Endodermal cell (in vitro differentiated cells): ENCODE data around the gene ZNF384. TPM values are rescaled to one million over a fixed set of nuclear protein-coding genes. Genes with fewer than 3 reads are reported as not detected.

Experiments used
- DNase-seq: peaks from one replicate; pipeline ENCODE4 v3.0.0-alpha.2; 2017
- H3K27ac ChIP-seq: 2 replicates; pipeline ENCODE4 v1.5.1; 2013; ENCODE audit warnings: mild to moderate bottlenecking, low read depth, low read length, moderate library complexity
- H3K27me3 ChIP-seq: 2 replicates; pipeline ENCODE4 v1.6.1; 2013; ENCODE audit warnings: mild to moderate bottlenecking, low read length, moderate library complexity; ENCODE audit not compliant: insufficient read depth, control insufficient read depth, poor library complexity, severe bottlenecking
- H3K36me3 ChIP-seq: 2 replicates; pipeline ENCODE4 v1.7.0; 2013; ENCODE audit warnings: mild to moderate bottlenecking, low read length, moderate library complexity; ENCODE audit not compliant: control insufficient read depth, insufficient read depth
- H3K4me1 ChIP-seq: one replicate; pipeline ENCODE4 v1.7.0; 2013; ENCODE audit warnings: low read length; ENCODE audit not compliant: control insufficient read depth, insufficient read depth
- H3K4me3 ChIP-seq: 2 replicates; pipeline ENCODE4 v1.5.1; 2013; ENCODE audit warnings: mild to moderate bottlenecking, low read length, moderate library complexity
- H3K9ac ChIP-seq: 2 replicates; pipeline ENCODE4 v1.6.1; 2013; ENCODE audit warnings: mild to moderate bottlenecking, low read length, moderate library complexity; ENCODE audit not compliant: poor library complexity, severe bottlenecking; ENCODE audit errors: extremely low read depth
- H3K9me3 ChIP-seq: 2 replicates; pipeline ENCODE4 v1.6.1; 2013; ENCODE audit warnings: mild to moderate bottlenecking, low read length, moderate library complexity; ENCODE audit not compliant: control insufficient read depth
- H3K27ac Mint-ChIP-seq: 2 replicates; pipeline ENCODE4 v1.8.0; 2020; ENCODE audit warnings: mixed read lengths
- H3K27me3 Mint-ChIP-seq: 2 replicates; pipeline ENCODE4 v1.8.0; 2021; ENCODE audit warnings: mild to moderate bottlenecking, mixed read lengths; ENCODE audit not compliant: insufficient read depth
- H3K36me3 Mint-ChIP-seq: 2 replicates; pipeline ENCODE4 v1.8.0; 2020; ENCODE audit warnings: low read depth, mixed read lengths
- H3K4me1 Mint-ChIP-seq: 2 replicates; pipeline ENCODE4 v1.8.0; 2020; ENCODE audit warnings: mixed read lengths
- H3K4me3 Mint-ChIP-seq: 2 replicates; pipeline ENCODE4 v1.8.0; 2020; ENCODE audit warnings: mild to moderate bottlenecking, moderate library complexity, mixed read lengths
- H3K9me3 Mint-ChIP-seq: 2 replicates; pipeline ENCODE4 v1.8.0; 2020; ENCODE audit warnings: mild to moderate bottlenecking, mixed read lengths
- WGBS, 2 experiments: methylation state at CpG; one replicate each; pipeline versions ENCODE4 v1.1.5 to v1.1.7; 2013; ENCODE audit warnings: missing lambda C conversion rate in 2 of 2, mixed read lengths in 1 of 2; ENCODE audit not compliant: insufficient coverage in 1 of 2, insufficient read length in 1 of 2; 5-methylcytosine and 5-hydroxymethylcytosine counted together
- total RNA-seq, 2 donors: library from RNA; stranded (reverse); fragmentation: NEBNext Ultra II Directional in 1 of 2; extraction: Animal tissue kit (Norgen Biotek cat#: 25700) in 1 of 2; gene quantifications; 2 replicates in 1 of 2; 3 replicates in 1 of 2; pipeline ENCODE4 v1.2.1, GENCODE V29; 2021
- TF ChIP-seq, protein P1 (sequence below): fragments of 200-600 bp; sonication (generic); conservative IDR thresholded peaks from 2 replicates; pipeline ENCODE4 v1.5.0; 2021; ENCODE audit warnings: antibody characterized with exemption, mild to moderate bottlenecking

Gene ZNF384
- total RNA-seq, 2 donors from 2014 or later = 74.4 to 146 TPM

DNA sequence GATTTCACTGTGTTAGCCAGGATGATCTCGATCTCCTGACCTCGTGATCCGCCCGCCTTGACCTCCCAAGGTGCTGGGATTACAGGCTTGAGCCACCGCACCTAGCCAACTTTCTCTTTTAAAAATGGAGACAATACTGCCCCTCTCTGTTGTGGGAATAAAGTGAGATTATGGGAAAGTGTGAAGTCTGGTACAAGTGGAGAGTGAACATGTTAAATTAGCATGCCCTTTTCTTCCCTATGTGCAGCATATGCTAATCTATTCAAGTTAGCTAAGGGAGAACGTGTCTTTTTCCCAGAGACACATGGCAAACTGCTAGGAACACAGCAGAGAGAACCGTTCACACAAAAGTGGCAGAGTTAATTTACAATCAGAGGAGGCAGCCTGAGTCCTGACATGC, 36.2 kb upstream of the ZNF384 start:
- TF ChIP-seq, protein P1, sequence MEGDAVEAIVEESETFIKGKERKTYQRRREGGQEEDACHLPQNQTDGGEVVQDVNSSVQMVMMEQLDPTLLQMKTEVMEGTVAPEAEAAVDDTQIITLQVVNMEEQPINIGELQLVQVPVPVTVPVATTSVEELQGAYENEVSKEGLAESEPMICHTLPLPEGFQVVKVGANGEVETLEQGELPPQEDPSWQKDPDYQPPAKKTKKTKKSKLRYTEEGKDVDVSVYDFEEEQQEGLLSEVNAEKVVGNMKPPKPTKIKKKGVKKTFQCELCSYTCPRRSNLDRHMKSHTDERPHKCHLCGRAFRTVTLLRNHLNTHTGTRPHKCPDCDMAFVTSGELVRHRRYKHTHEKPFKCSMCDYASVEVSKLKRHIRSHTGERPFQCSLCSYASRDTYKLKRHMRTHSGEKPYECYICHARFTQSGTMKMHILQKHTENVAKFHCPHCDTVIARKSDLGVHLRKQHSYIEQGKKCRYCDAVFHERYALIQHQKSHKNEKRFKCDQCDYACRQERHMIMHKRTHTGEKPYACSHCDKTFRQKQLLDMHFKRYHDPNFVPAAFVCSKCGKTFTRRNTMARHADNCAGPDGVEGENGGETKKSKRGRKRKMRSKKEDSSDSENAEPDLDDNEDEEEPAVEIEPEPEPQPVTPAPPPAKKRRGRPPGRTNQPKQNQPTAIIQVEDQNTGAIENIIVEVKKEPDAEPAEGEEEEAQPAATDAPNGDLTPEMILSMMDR = no peak
- Histone ChIP-seq H3K4me3 (peak overlapping the region; percentile 90), H3K27ac (no peak overlapping the region), H3K9me3 (no peaks in the 10 kb centered on the region), H3K27me3 (no peaks in the 10 kb centered on the region), H3K9ac (no peak overlapping the region), H3K36me3 (peaks cover 15% of the 10 kb centered on the region), H3K4me1 (peaks cover 6% of the 10 kb centered on the region)
- DNase-seq = no peak
- Mint-ChIP-seq H3K4me3 (peak overlapping the region; percentile 62), H3K4me1 (peaks cover 19% of the 10 kb centered on the region), H3K9me3 (no peaks in the 10 kb centered on the region), H3K27me3 (no peaks in the 10 kb centered on the region), H3K27ac (no peak overlapping the region), H3K36me3 (peaks cover 30% of the 10 kb centered on the region)
- 87 to 92% methylated on average over 2 to 7 of the region's 7 CpGs for WGBS, 2 experiments

DNA sequence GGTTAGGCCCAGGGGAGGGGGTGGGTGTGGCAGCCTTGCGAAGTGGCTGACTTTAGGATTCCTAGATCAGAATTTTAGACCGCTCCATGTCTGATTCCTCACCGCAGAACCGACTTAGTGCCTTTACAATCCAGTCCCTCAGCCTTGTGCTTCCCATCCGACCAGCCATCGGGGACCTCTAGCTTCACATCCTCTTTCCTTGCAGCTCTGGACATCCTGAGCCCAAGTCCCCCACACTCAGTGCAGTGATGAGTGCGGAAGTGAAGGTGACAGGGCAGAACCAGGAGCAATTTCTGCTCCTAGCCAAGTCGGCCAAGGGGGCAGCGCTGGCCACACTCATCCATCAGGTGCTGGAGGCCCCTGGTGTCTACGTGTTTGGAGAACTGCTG, 35.2 kb upstream of the ZNF384 start:
- peaks cover 21% of the 10 kb centered on the region for H3K36me3 Mint-ChIP-seq
- Histone ChIP-seq H3K4me1 (peaks cover 6% of the 10 kb centered on the region), H3K27me3 (no peaks in the 10 kb centered on the region), H3K27ac (peak overlapping the region; percentile 80), H3K36me3 (peaks cover 6% of the 10 kb centered on the region), H3K4me3 (peak overlapping the region; percentile 90), H3K9me3 (no peaks in the 10 kb centered on the region), H3K9ac (peak overlapping the region; percentile 52)
- H3K4me1 Mint-ChIP-seq = peaks cover 22% of the 10 kb centered on the region
- H3K27ac Mint-ChIP-seq = peak overlapping the region; percentile 82
- H3K9me3 Mint-ChIP-seq = no peaks in the 10 kb centered on the region
- H3K4me3 Mint-ChIP-seq = peak overlapping the region; percentile 62
- WGBS, 2 experiments = 30 to 37% methylated on average over 8 to 10 of the region's 10 CpGs
- no peak for DNase-seq
- TF ChIP-seq, protein P1 = no peak
- H3K27me3 Mint-ChIP-seq = peaks cover 3% of the 10 kb centered on the region

DNA sequence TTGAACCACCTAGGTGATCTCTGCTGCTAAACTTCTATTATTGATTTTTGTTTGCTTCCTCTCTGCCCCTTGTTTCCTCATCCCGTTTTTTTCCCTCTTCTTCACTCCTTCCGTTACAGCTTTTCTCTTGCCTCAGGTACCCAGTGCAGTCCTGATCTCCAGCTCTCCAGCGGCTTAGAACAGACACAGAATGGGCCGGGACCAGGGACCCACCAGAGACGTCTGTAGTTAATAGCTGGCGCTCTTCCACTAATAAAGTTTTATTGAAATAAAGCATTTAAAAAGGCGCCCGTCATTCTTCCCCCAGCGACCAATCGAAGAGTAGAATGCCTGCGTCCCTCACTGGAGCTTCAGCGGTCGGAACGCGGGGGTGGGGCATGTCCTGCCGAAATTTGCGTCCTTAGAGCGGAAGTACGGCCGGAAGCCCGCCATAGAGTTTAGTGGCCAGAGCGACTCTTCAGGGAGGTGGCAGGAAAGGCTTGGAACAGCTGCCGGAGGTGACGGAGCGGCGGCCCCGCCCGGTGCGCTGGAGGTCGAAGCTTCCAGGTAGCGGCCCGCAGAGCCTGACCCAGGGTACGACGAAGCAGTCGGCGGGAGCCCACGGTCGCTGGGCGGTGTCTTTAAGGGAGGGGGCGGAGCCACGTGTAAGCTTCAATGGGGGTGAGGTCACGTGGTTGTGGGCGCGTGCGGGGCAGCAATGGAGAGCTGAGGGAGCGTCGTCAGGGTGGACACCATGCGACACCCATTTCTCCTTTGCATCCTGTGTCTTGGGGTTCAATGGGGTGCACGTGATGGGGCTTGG, 34.6 kb upstream of the ZNF384 start, which contains the start of gene COPS7A:
Gene COPS7A, plus strand, starts transcription at position 440 of the 802 bp plus-strand sequence. CDS start 611 bp downstream, outside the sequence.
- peaks cover 6% of the 10 kb centered on the region for H3K36me3 ChIP-seq
- TF ChIP-seq, protein P1 = no peak
- DNase-seq = peak; percentile 100
- no peaks in the 10 kb centered on the region for H3K9me3 ChIP-seq
- no peaks in the 10 kb centered on the region for H3K27me3 ChIP-seq
- Mint-ChIP-seq H3K27ac (peak within 1 kb of the TSS; percentile 82), H3K4me1 (peaks cover 22% of the 10 kb centered on the region), H3K9me3 (no peaks in the 10 kb centered on the region), H3K36me3 (peaks cover 15% of the 10 kb centered on the region), H3K27me3 (peaks cover 6% of the 10 kb centered on the region), H3K4me3 (peak within 1 kb of the TSS; percentile 62)
- 0 to 1% methylated on average over 24 to 49 of the region's 49 CpGs for WGBS, 2 experiments
- peaks cover 6% of the 10 kb centered on the region for H3K4me1 ChIP-seq
- peak within 1 kb of the TSS; percentile 90 for H3K4me3 ChIP-seq
- peak within 1 kb of the TSS; percentile 52 for H3K9ac ChIP-seq
- H3K27ac ChIP-seq = peak within 1 kb of the TSS; percentile 80
